ENCODE results near the gene TEX2. TPM values are rescaled to one million over a fixed set of nuclear protein-coding genes. Genes with fewer than 3 reads are reported as not detected.

Gene TEX2
- total RNA-seq, 4 donors from 2014 or later = 26.8 to 51.7 (median 44.9) TPM

DNA sequence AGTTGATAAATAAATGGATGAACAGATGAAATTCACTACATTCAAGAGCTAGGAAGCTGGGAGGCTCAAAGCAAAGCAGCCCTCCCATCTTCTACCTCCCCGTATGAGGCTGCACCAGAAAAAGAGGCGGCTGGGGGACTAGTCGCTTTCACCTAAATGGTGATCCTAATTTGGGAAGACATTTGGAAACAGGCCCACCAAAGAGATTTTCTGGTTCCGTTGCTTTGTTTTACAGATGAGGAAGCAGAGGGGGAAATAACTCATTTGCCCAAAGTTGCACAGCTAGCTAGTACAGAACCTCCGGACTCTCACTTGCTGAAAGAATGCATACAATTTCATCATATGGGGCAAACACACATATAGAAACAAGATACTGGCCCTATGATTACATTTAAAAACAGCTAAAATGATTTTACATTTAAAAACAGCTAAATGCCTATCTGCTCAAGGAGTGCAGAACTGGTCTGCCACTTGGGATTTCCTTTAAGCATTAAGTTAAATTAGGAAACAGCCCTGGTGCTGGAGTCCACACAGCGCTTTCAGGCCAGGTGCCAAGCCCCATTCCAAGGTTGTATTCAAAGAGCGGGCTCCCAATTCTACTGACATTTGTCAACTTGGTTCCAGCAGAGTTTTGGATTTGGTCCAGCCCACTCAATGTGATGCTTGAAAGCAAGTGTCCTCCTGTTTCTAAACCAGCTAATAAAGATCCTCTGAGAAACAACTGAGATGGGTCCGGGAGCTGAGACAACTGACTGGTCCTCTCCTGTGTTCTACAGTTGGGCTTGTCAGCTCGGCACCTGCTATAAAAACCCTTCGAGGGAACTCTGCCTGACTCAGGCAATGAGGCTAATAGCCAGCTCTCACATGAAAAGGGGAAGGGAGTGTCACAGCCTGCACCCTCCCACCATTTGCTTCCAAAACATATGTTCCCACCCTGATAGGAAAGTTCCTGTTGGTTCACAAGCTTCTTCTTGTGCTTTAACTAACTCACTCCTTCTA is 144.8 kb downstream of the TEX2 start:
- DNase-seq = no peak
- Histone ChIP-seq H3K27ac (peak overlapping the region in 1 of 4 donors; percentile 48), H3K4me1 (peaks cover 0 to 23% (median 9%) of the 10 kb centered on the region in 4 donors), H3K4me3 (no peak overlapping the region), H3K36me3 (no peaks in the 10 kb centered on the region), H3K9me3 (no peaks in the 10 kb centered on the region), H3K27me3 (no peaks in the 10 kb centered on the region)
- TF ChIP-seq, protein P1, sequence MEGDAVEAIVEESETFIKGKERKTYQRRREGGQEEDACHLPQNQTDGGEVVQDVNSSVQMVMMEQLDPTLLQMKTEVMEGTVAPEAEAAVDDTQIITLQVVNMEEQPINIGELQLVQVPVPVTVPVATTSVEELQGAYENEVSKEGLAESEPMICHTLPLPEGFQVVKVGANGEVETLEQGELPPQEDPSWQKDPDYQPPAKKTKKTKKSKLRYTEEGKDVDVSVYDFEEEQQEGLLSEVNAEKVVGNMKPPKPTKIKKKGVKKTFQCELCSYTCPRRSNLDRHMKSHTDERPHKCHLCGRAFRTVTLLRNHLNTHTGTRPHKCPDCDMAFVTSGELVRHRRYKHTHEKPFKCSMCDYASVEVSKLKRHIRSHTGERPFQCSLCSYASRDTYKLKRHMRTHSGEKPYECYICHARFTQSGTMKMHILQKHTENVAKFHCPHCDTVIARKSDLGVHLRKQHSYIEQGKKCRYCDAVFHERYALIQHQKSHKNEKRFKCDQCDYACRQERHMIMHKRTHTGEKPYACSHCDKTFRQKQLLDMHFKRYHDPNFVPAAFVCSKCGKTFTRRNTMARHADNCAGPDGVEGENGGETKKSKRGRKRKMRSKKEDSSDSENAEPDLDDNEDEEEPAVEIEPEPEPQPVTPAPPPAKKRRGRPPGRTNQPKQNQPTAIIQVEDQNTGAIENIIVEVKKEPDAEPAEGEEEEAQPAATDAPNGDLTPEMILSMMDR (IDR thresholded peaks at IDR 0.05) = no peak
- TF ChIP-seq POLR2A (IDR thresholded peaks at IDR 0.05) = no peak

DNA sequence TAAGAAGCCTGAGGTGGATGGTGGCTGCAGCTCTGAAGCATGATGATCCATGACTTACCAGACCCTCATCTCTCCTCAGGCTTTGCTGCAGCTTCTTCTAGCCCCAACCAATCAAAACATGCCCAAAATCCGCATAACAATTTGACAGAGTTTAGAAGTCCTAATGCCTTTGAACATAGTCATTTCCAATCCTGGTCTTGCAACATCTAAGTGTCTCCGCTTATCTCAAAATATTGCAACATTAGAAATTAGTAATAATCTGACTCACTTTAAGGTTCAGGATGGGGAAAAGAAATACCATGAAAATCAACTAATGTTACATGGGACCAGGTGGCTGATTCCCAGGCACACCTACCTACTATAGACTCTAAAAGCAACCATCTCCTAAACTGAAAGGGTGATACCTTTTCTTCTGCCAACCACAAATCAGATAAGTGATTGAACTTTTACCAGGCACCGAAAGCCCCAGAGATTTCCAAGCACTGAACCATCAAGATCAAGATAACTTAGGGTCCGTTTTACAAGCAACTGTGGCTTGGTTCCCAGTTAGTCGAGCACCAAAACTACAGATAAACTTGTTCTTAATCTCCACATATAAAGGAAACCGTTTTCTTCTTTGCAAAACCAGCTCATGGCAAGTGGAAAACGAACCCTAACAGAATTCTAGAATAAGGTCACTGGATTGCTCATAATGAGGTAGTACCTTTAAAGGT is 147.1 kb downstream of the TEX2 start:
- DNase-seq = no peak
- Histone ChIP-seq H3K9me3 (no peaks in the 10 kb centered on the region), H3K27me3 (no peaks in the 10 kb centered on the region), H3K4me3 (no peak overlapping the region), H3K36me3 (no peaks in the 10 kb centered on the region), H3K4me1 (peaks cover 0 to 17% (median 7%) of the 10 kb centered on the region in 4 donors), H3K27ac (no peak overlapping the region)
- TF ChIP-seq POLR2A (IDR thresholded peaks at IDR 0.05) = no peak
- TF ChIP-seq, protein P1 (IDR thresholded peaks at IDR 0.05) = no peak

DNA sequence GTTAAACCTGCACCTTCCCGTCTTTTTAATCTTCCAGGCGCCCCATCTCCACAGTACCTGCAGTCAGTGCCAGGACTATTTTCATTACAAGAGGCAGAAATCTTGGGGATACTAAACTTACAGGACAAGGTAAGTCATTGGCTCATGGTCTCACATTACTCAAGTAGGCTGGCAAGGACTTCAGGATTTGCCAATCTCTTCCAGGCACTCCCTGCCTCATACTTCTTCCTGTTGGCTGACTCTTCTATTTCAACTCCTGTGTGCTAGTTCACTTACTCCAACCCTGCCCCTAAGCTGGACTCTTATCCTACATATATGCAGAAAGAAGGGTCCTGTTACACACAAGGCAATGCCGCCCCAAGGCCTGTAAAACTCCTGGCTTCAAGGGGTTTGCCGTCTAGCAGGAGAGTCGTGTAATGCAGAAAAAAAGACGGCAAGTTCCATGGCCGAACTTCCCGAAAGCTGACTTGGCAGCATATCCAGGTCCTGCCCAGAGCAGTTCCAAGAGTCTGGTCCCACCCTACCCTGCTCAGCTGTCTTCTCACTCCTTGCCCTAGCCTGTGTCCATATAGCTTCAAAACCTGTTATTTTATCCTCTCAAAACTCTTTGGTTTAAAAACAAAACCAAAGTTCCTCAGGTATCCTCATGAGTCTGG is 147.9 kb downstream of the TEX2 start:
- no peak overlapping the region for H3K4me3 ChIP-seq
- no peaks in the 10 kb centered on the region for H3K27me3 ChIP-seq
- DNase-seq = no peak
- no peak overlapping the region for H3K27ac ChIP-seq
- peaks cover 0 to 11% (median under 1%) of the 10 kb centered on the region in 4 donors for H3K4me1 ChIP-seq
- no peaks in the 10 kb centered on the region for H3K36me3 ChIP-seq
- TF ChIP-seq, protein P1 (IDR thresholded peaks at IDR 0.05) = no peak
- no peak for TF ChIP-seq POLR2A (IDR thresholded peaks at IDR 0.05)
- no peaks in the 10 kb centered on the region for H3K9me3 ChIP-seq

DNA sequence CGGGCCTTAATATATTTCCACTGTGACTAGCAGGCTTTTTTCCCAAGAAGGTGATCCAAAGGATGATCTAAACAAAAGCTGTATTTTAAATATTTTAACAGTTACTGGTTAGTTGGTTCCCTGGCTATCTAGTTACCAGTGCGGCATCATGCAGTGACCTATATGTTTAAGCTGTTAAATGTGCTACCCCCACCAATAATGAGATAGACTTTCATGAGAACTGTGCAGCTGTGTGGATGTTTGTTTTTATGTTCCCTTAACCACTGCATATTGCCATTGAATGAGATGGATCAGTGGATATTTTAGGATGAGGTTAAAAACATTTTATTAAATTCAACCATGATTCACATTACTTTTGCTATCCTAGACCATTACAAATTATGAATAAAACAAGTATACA is 150.1 kb downstream of the TEX2 start:
- Histone ChIP-seq H3K27me3 (no peaks in the 10 kb centered on the region), H3K4me1 (peaks cover 0 to 9% (median 0%) of the 10 kb centered on the region in 4 donors), H3K36me3 (no peaks in the 10 kb centered on the region), H3K27ac (no peak overlapping the region), H3K4me3 (no peak overlapping the region), H3K9me3 (no peaks in the 10 kb centered on the region)
- DNase-seq = no peak
- TF ChIP-seq POLR2A (IDR thresholded peaks at IDR 0.05) = no peak
- TF ChIP-seq, protein P1 (IDR thresholded peaks at IDR 0.05) = no peak

DNA sequence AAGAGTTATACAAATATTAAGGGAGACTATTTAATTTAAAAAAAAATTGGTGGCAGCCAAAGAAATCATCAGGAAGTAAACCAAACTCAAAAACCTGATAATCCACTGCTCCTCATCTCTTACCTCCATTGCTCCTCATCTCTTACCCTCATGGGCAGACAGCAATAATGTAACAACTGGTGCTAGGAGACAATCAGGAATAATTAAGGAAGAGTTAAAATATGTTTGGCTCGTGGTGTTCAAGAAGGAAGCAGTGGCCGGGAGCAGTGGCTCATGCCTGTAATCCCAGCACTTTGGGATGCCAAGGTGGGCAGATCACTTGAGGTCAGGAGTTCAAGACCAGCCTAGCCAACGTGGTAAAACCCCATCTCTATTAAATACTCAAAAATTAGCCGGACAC is 151.2 kb downstream of the TEX2 start:
- Histone ChIP-seq H3K4me3 (no peak overlapping the region), H3K36me3 (no peaks in the 10 kb centered on the region), H3K27me3 (no peaks in the 10 kb centered on the region), H3K27ac (no peak overlapping the region), H3K9me3 (no peaks in the 10 kb centered on the region), H3K4me1 (peaks cover 0 to 7% (median 1%) of the 10 kb centered on the region in 4 donors)
- no peak for DNase-seq
- TF ChIP-seq, protein P1 (IDR thresholded peaks at IDR 0.05) = no peak
- TF ChIP-seq POLR2A (IDR thresholded peaks at IDR 0.05) = no peak

Measured in Peyer's patch (tissue), 4 donors.